ENCODE measurements around the gene ZNF138. TPM values are rescaled to one million over a fixed set of nuclear protein-coding genes. Genes with fewer than 3 reads are reported as not detected.

Gene ZNF138
- total and polyA plus RNA-seq, 2 of the 8 experiments (the other 6 are each of a cell fraction or from before 2014, with no cell fraction given) = 7.5 to 22.6 TPM

DNA sequence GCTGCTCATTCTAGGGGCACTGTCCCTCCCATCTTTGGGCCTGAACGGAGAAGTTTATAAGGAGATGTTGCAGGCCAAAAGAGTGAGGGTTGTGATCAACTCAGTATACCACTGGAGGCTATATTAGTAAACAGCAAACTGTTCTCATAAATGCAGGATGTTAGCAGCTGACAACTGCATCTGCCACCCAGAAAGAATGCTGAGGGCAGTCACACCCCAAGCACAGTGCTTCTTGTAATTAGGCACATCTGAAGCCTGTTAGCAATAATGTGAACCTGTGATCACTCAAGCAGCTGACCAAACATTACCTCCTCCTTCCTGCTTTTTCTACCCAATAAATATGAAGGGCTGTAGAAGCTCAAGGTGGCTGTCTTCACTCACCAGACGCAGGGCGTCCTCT, 38.4 kb upstream of the ZNF138 start (continued):
- TF ChIP-seq CBX5 (IDR thresholded peaks at IDR 0.05; ENCODE audit: low read depth, low read length) = no peak
- no peak for TF ChIP-seq TEAD4 (IDR thresholded peaks at IDR 0.05; ENCODE audit: low read depth, low read length)
